Natural killer cell treated with Interleukin-12 subunit alpha and Interleukin-12 subunit beta and Interleukin-15 and Interleukin-18, amount 100 ng/mL, for 72 hours (primary cell): ENCODE data around the gene REEP6. TPM values are rescaled to one million over a fixed set of nuclear protein-coding genes. Genes with fewer than 3 reads are reported as not detected.
"Not testable (repeated sequence)": the region's sequence is repeated elsewhere in the genome, so short reads cannot be mapped to it uniquely, and the experiment has no call there.

Source experiments
- ATAC-seq, 2 donors: fragments of 150-1000 bp; cut with Tn5 transposase in 1 of 2; sonication (Bioruptor Pico), chemical (Tn5 transposase) in 1 of 2; 2 replicates each; pipeline ENCODE4 v1.10.0; 2021
- DNase-seq: peaks from one replicate; pipeline ENCODE4 v3.0.0; 2022; ENCODE audit warnings: low spot score
- H3K27ac Mint-ChIP-seq, 2 donors: 1 replicate in 1 of 2; 2 replicates in 1 of 2; pipeline ENCODE4 v1.8.0; 2022; ENCODE audit warnings: mixed read lengths in 2 of 2, mild to moderate bottlenecking in 1 of 2, moderate library complexity in 1 of 2
- H3K27me3 Mint-ChIP-seq, 2 donors: 1 replicate in 1 of 2; 2 replicates in 1 of 2; pipeline ENCODE4 v1.8.0; 2022; ENCODE audit warnings: mixed read lengths in 2 of 2
- H3K36me3 Mint-ChIP-seq: one replicate; pipeline ENCODE4 v1.8.0; 2022; ENCODE audit warnings: mixed read lengths
- H3K4me1 Mint-ChIP-seq, 2 donors: 1 replicate in 1 of 2; 2 replicates in 1 of 2; pipeline ENCODE4 v1.8.0; 2022; ENCODE audit warnings: low read depth in 2 of 2, mixed read lengths in 2 of 2, mild to moderate bottlenecking in 1 of 2
- H3K4me3 Mint-ChIP-seq: one replicate; pipeline ENCODE4 v1.8.0; 2022; ENCODE audit warnings: mixed read lengths
- H3K9me3 Mint-ChIP-seq: 2 replicates; pipeline ENCODE4 v1.8.0; 2022; ENCODE audit warnings: mixed read lengths
- total RNA-seq, 2 donors: library from RNA; stranded (reverse); gene quantifications; one replicate each; pipeline ENCODE4 v1.2.3, GENCODE V29; 2022

The REEP6 gene
- total RNA-seq, 2 donors from 2014 or later = 1.7 to 3.2 TPM

DNA sequence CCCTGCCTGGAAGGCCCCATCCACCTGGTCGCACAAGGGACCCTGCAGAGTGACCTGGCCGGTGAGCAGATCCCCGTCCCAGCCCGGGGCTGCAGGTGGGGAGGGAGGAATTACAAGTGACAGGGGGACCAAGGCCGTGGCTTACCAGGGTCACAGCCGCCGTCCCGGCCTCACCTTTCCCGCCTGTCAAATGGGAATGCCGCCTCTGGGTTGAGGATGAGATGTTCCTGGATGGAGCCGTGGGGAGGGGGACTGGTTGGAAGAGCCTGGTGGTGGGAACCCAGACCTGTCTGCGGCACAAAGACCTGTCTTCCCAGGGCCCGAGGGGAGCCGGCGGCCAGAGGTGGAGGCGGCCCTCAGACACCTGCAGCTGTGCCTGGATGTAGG is 38.4 kb downstream of the REEP6 start:
- H3K36me3 Mint-ChIP-seq = peaks cover 5% of the 10 kb centered on the region
- H3K4me1 Mint-ChIP-seq = peaks cover 5 to 6% of the 10 kb centered on the region in 2 donors
- H3K27me3 Mint-ChIP-seq = peaks cover 14 to 15% of the 10 kb centered on the region in 2 donors
- no peaks in the 10 kb centered on the region for H3K9me3 Mint-ChIP-seq
- no peak overlapping the region for H3K4me3 Mint-ChIP-seq
- ATAC-seq (no peak), DNase-seq (no peak)
- no peak overlapping the region for H3K27ac Mint-ChIP-seq

DNA sequence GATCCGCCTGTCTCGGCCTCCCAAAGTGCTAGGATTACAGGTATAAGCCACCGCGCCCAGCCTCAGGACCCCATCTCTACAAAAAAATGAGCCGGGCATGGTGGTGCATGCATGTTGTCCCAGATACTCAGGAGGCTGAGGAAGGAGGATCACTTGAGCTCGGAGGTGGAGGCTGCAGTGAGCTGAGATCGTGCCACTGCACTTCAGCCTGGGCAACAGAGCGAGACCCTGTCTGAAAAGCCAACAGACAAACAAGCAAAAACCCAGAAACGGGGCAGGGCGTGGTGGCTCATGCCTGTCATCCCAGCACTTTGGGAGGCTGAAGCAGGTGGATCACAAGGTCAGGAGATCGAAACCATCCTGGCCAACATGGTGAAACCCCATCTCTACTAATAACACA is 39.9 kb downstream of the REEP6 start:
- DNase-seq, H3K4me1 Mint-ChIP-seq, ATAC-seq, H3K27ac Mint-ChIP-seq, H3K27me3 Mint-ChIP-seq, H3K36me3 Mint-ChIP-seq, H3K9me3 Mint-ChIP-seq, H3K4me3 Mint-ChIP-seq: not testable (repeated sequence)

DNA sequence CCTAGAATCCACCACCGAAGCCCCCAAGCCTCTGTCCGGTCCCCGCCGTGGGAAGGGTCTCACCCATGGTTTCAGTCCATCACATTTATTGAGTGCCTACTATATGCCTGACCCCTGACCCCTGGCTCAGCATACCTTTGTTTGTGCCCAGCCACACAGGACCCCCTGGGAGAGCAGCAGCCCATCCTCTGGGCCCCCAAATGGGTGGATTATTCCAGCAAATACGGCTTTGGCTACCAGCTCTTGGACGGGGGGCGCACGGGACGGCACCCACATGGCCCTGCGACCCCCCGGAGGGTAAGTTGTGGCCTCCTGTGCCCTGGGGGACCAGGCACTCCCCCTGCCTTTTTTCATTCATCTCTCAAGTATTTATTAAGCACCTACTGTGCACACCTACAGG is 40.6 kb downstream of the REEP6 start:
- ATAC-seq = no peak
- no peak overlapping the region for H3K27ac Mint-ChIP-seq
- no peak for DNase-seq
- H3K36me3 Mint-ChIP-seq = no peaks in the 10 kb centered on the region
- no peak overlapping the region for H3K4me3 Mint-ChIP-seq
- no peaks in the 10 kb centered on the region for H3K4me1 Mint-ChIP-seq
- H3K27me3 Mint-ChIP-seq = no peaks in the 10 kb centered on the region
- no peaks in the 10 kb centered on the region for H3K9me3 Mint-ChIP-seq

DNA sequence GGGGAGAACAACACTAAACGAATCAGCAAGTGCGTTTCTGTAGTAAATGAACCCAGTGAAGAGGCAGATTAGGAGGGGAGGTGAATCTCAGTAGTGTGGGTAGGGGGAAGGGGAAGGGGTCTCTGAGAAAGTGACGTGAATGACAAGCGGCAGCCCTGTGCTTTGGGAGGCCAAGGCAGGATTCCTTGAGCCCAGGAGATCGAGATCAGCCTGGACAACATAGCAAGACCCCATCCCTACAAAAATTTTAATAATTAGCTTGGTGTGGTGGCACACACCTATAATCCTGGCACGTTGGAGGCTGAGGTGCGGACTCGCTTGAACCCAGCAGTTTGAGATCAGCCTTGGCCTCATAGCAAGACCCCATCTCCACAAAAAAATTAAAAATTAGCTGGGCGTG is 41.0 kb downstream of the REEP6 start:
- no peaks in the 10 kb centered on the region for H3K4me1 Mint-ChIP-seq
- no peak overlapping the region for H3K27ac Mint-ChIP-seq
- no peaks in the 10 kb centered on the region for H3K9me3 Mint-ChIP-seq
- no peaks in the 10 kb centered on the region for H3K36me3 Mint-ChIP-seq
- H3K27me3 Mint-ChIP-seq = no peaks in the 10 kb centered on the region
- H3K4me3 Mint-ChIP-seq = no peak overlapping the region
- ATAC-seq (no peak), DNase-seq (no peak)

DNA sequence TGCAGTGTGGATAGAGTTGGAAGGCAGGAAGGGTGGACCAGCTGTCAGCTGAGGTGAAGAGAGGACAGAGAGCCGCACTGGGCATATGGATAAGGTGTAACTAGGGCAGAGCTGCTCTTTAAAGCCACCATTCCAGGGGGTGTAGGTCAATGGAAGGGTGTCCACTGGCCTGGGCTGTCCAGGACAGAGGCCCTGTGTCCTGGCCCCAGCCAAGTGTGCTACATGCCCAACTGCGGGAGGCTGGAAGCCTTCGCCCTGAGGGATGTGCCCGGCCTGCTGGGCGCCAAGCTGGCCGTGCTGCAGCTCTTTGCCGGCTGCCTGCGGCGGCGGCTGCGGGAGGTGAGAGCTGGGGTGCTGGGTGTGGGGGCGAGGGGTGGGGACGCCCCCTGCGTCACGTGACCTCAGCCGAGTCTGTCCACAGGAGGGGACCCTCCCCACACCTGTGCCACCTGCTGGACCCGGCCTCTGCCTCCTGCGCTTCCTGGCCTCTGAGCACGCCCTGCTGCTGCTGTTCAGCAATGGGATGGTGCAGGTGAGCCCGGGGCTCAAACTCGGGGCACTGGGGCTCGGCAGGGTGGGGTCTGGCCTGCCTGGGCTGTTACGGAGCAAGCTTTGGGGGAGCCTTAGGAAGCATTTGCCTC is 42.6 kb downstream of the REEP6 start:
- no peak overlapping the region for H3K4me3 Mint-ChIP-seq
- H3K36me3 Mint-ChIP-seq = no peaks in the 10 kb centered on the region
- no peaks in the 10 kb centered on the region for H3K4me1 Mint-ChIP-seq
- DNase-seq (no peak), ATAC-seq (no peak)
- H3K27me3 Mint-ChIP-seq = no peaks in the 10 kb centered on the region
- H3K9me3 Mint-ChIP-seq = no peaks in the 10 kb centered on the region
- no peak overlapping the region for H3K27ac Mint-ChIP-seq

DNA sequence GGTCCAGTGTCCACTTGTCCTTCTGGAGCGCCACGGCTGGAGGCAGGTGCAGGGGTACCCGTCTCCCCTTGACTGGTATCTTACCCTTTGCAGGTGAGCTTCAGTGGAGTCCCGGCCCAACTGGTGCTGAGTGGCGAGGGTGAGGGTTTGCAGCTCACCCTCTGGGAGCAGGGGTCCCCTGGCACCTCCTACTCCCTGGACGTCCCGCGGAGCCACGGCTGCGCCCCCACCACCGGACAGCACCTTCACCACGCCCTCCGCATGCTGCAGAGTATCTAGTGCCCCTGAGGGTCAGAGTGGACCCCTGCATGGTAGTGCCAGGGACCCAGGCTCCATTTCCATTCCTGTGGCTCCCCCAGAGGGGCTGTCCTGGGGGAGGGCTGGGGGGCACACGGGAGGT is 44.0 kb downstream of the REEP6 start:
- Mint-ChIP-seq H3K4me1 (no peaks in the 10 kb centered on the region), H3K9me3 (no peaks in the 10 kb centered on the region), H3K27me3 (peaks cover 0 to under 1% of the 10 kb centered on the region in 2 donors), H3K36me3 (no peaks in the 10 kb centered on the region), H3K4me3 (no peak overlapping the region), H3K27ac (no peak overlapping the region)
- DNase-seq (no peak), ATAC-seq (peak in 1 of 2 donors; percentile 26)

DNA sequence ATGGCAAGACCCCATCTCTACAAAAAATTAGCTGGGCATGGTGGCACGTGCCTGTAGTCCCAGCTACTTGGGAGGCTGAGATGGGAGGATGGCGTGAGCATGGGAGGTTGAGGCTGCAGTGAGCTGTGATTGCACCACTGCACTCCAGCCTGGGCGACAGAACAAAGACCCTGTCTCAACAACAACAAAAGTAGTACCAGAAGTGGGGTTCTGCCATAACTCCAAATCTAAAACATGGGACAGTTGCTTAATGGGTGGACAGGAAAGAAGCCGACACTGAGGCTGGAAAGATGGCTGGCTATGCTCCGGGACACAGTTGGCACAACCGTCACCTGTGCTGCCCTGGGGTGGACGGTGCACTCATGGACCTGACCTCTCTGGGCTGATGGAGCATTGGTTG is 44.7 kb downstream of the REEP6 start:
- H3K4me1 Mint-ChIP-seq, DNase-seq, H3K27me3 Mint-ChIP-seq, H3K27ac Mint-ChIP-seq, H3K4me3 Mint-ChIP-seq, H3K9me3 Mint-ChIP-seq, H3K36me3 Mint-ChIP-seq, ATAC-seq: not testable (repeated sequence)

DNA sequence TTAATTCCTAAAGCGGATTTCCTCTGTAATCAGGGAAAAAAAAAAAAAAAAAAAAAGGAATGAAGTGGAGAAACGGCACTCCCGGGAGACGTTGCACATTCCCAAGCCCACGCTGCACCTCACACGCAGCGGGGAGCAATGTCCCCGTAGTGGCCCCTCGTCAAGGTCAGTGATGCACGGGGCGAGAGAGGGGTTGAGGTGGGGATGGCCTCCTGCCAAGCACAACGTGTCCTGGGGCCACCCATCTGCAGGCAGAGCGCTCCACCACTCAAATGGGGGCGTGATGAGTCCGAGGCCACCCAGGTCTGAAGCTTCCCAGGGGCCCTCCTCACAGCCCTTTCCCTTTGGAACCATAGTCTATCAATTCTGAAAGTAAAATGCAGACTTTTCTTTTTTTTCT is 48.0 kb downstream of the REEP6 start:
- no peaks in the 10 kb centered on the region for H3K36me3 Mint-ChIP-seq
- H3K4me3 Mint-ChIP-seq = no peak overlapping the region
- H3K27me3 Mint-ChIP-seq = peaks cover 12 to 21% of the 10 kb centered on the region in 2 donors
- no peaks in the 10 kb centered on the region for H3K9me3 Mint-ChIP-seq
- H3K4me1 Mint-ChIP-seq = no peaks in the 10 kb centered on the region
- ATAC-seq (no peak), DNase-seq (no peak)
- no peak overlapping the region for H3K27ac Mint-ChIP-seq

DNA sequence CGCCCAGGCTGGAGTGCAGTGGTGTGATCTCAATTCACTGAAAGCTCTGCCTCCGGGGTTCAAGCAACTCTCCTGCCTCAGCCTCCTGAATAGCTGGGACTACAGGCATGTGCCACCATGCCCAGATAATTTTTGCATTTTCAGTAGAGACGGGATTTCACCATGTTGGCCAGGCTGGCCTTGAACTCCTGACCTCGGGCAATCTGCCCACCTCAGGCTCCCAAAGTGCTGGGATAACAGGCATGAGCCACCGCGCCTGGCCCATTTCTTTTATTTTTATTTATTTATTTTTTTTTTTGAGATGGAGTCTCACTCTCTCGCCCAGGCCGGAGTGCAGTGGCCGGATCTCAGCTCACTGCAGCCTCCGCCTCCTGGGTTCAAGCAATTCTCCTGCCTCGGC is 48.8 kb downstream of the REEP6 start:
- not testable (repeated sequence) for H3K4me3 Mint-ChIP-seq, H3K36me3 Mint-ChIP-seq, H3K27ac Mint-ChIP-seq, DNase-seq, H3K4me1 Mint-ChIP-seq, H3K9me3 Mint-ChIP-seq, ATAC-seq
- H3K27me3 Mint-ChIP-seq = peaks cover 12 to 21% of the 10 kb centered on the region in 2 donors

DNA sequence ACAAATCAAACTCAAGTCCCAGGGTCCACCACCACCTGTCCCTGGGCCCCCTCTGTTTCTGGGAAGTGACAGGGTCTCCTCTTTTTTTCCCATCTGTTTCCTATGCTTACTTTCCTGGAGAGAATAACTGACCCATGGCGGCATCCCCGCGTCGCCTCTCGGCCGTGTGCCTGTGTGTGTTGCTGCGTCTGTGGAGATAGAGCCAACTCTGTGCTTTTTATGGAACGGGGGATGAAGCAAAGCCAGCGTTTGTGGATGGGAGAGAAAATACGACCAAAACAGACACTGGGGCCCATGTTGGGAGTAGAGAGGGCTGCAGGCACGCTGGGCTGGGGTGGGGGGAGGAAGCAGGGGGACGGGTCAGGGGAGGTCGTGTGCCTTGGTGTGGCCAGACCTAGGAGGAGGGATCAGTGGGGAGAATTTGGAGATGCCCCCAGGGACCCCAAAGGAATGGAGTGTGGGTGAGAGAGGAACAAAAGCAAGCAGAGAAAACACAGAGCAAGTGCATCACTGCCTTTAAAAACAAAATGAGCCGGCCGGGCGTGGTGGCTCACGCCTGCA is 49.5 kb downstream of the REEP6 start:
- Mint-ChIP-seq H3K27me3 (peaks cover 12 to 21% of the 10 kb centered on the region in 2 donors), H3K4me3 (no peak overlapping the region), H3K4me1 (no peaks in the 10 kb centered on the region), H3K9me3 (no peaks in the 10 kb centered on the region), H3K36me3 (no peaks in the 10 kb centered on the region), H3K27ac (no peak overlapping the region)
- DNase-seq (no peak), ATAC-seq (no peak)

Other genes with a start within 250 kb of the REEP6 start
- 100 to 1,000 TPM; 163 to 215 TPM for gene ATP5F1D, start 249.4 kb upstream of the REEP6 start, total RNA-seq
- gene MIDN, start 242.6 kb upstream of the REEP6 start, total RNA-seq = 10 to 100 TPM; 85.9 to 88.3 TPM
- gene CIRBP, start 221.8 kb upstream of the REEP6 start, total RNA-seq = 100 to 1,000 TPM; 226 to 251 TPM
- 10 to 100 TPM; 59.5 to 94.2 TPM for gene FAM174C, start 215.7 kb upstream of the REEP6 start, total RNA-seq
- not detected for gene EFNA2, start 205.3 kb upstream of the REEP6 start, total RNA-seq
- gene NDUFS7, start 107.3 kb upstream of the REEP6 start, total RNA-seq = 10 to 100 TPM; 89.1 to 89.5 TPM
- 10 to 100 TPM in 1 of 2 donors, 1 to 10 TPM in 1; 5.2 to 15.6 TPM for gene GAMT, start 89.6 kb upstream of the REEP6 start, total RNA-seq
- gene DAZAP1, start 83.6 kb upstream of the REEP6 start, total RNA-seq = 100 to 1,000 TPM; 233 to 282 TPM
- 1,000 to 10,000 TPM in 1 of 2 donors, 100 to 1,000 TPM in 1; 757 to 1,081 TPM for gene RPS15, start 52.8 kb upstream of the REEP6 start, total RNA-seq
- under 1 TPM; 0.05 to 0.17 TPM for gene APC2, start 41.1 kb upstream of the REEP6 start, total RNA-seq
- 10 to 100 TPM; 45.1 to 58.4 TPM for gene C19orf25, start 12.0 kb upstream of the REEP6 start, total RNA-seq
- gene PCSK4, start 831 bp upstream of the REEP6 start, total RNA-seq = 1 to 10 TPM; 1.2 to 2.3 TPM
- 1 to 10 TPM; 1.2 to 1.8 TPM for gene ADAMTSL5, start 21.8 kb downstream of the REEP6 start, total RNA-seq
- gene PLK5, start 32.9 kb downstream of the REEP6 start, total RNA-seq = not detected
- gene MEX3D, start 77.1 kb downstream of the REEP6 start, total RNA-seq = 1 to 10 TPM; 6.8 to 7.4 TPM
- 100 to 1,000 TPM in 1 of 2 donors, 10 to 100 TPM in 1; 92.5 to 233 TPM for gene MBD3, start 101.7 kb downstream of the REEP6 start, total RNA-seq
- gene UQCR11, start 114.3 kb downstream of the REEP6 start, total RNA-seq = 100 to 1,000 TPM; 179 to 184 TPM
- 10 to 100 TPM; 60.4 to 87.9 TPM for gene TCF3, start 161.4 kb downstream of the REEP6 start, total RNA-seq